ENCODE results near the gene PALLD.

DNA sequence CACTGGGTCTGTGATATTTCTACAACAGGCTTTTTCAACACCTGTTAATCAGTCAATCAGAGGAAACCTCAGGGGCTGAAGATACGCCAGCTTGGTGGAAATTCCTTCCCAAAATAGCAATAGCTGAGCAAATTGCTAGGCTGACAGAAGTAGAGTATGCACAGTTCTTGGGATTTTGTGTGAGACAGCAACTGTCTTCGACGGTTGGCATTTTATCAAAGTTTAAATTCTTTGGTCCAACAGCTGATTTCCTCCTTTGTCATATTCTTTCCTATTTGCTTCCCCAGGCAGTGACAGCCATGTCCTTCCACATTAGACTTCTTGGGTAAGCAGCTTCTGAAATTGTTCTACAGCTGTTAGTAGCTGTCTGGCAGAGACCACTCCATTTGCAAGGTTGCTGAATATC lies 8.0 kb upstream of the PALLD start:
- TF ChIP-seq, protein P1, sequence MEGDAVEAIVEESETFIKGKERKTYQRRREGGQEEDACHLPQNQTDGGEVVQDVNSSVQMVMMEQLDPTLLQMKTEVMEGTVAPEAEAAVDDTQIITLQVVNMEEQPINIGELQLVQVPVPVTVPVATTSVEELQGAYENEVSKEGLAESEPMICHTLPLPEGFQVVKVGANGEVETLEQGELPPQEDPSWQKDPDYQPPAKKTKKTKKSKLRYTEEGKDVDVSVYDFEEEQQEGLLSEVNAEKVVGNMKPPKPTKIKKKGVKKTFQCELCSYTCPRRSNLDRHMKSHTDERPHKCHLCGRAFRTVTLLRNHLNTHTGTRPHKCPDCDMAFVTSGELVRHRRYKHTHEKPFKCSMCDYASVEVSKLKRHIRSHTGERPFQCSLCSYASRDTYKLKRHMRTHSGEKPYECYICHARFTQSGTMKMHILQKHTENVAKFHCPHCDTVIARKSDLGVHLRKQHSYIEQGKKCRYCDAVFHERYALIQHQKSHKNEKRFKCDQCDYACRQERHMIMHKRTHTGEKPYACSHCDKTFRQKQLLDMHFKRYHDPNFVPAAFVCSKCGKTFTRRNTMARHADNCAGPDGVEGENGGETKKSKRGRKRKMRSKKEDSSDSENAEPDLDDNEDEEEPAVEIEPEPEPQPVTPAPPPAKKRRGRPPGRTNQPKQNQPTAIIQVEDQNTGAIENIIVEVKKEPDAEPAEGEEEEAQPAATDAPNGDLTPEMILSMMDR (IDR thresholded peaks at IDR 0.05; ENCODE audit: poor library complexity, severe bottlenecking), result no peak
- TF ChIP-seq RAD21 (conservative IDR thresholded peaks at IDR 0.05) (no peak), POLR2AphosphoS5 (IDR thresholded peaks at IDR 0.05) (no peak), TAF1 (IDR thresholded peaks at IDR 0.05; ENCODE audit: low read depth) (no peak)
